HG03354 (cell line): ENCODE data around the gene PSENEN.
A peak's percentile ranks its signal among the peaks of the same experiment; 100 is the strongest.
"Not testable (repeated sequence)": the region's sequence is repeated elsewhere in the genome, so short reads cannot be mapped to it uniquely, and the experiment has no call there.

Experiments used
- ATAC-seq: cut with Tn5 transposase; IDR thresholded peaks from one replicate; pipeline ENCODE4 v1.9.1; 2021; ENCODE audit warnings: mild to moderate bottlenecking; ENCODE audit not compliant: unreplicated experiment, poor library complexity, severe bottlenecking

PSENEN gene

GRCh38 chr19:35764432-35765315 is 19.2 kb downstream of the PSENEN start:
- ATAC-seq = no peak

GRCh38 chr19:35766571-35767104 is 21.2 kb downstream of the PSENEN start:
- ATAC-seq = no peak

GRCh38 chr19:35767288-35768081 is 22.0 kb downstream of the PSENEN start:
- ATAC-seq = no peak

GRCh38 chr19:35768082-35768421 is 22.6 kb downstream of the PSENEN start:
- ATAC-seq = no peak

- ATAC-seq = not testable (repeated sequence)
These were observed 26.9 kb downstream of the PSENEN start for GRCh38 chr19:35772362-35772761.

GRCh38 chr19:35773020-35773806 is 27.8 kb downstream of the PSENEN start:
- no peak for ATAC-seq

- no peak for ATAC-seq
These were observed 29.0 kb downstream of the PSENEN start for GRCh38 chr19:35774274-35775045.

GRCh38 chr19:35775046-35775297 is 29.5 kb downstream of the PSENEN start:
- no peak for ATAC-seq

GRCh38 chr19:35775298-35776101 is 30.0 kb downstream of the PSENEN start, which contains the start of gene ARHGAP33:
Gene ARHGAP33 (plus strand): TSS chr19:35775564. CDS start chr19:35775659, 95 bp downstream.
- ATAC-seq = peak; percentile 92

- ATAC-seq = no peak
These were observed 30.8 kb downstream of the PSENEN start for GRCh38 chr19:35776102-35776788.

GRCh38 chr19:35777086-35777841 is 31.8 kb downstream of the PSENEN start:
- ATAC-seq = no peak

GRCh38 chr19:35777961-35778360 is 32.5 kb downstream of the PSENEN start:
- ATAC-seq = no peak

- ATAC-seq = no peak
These were observed 33.6 kb downstream of the PSENEN start for GRCh38 chr19:35779033-35779432.

- ATAC-seq = no peak
These were observed 34.6 kb downstream of the PSENEN start for GRCh38 chr19:35780058-35780457.

GRCh38 chr19:35780717-35781116 is 35.3 kb downstream of the PSENEN start:
- no peak for ATAC-seq

GRCh38 chr19:35781650-35782049 is 36.2 kb downstream of the PSENEN start:
- no peak for ATAC-seq

- ATAC-seq = no peak
These were observed 37.1 kb downstream of the PSENEN start for GRCh38 chr19:35782589-35782988.
